GM21619 (cell line): ENCODE data around the gene PKNOX1.
"Not testable (repeated sequence)": the region's sequence is repeated elsewhere in the genome, so short reads cannot be mapped to it uniquely, and the experiment has no call there.

Experiments
- ATAC-seq: cut with Tn5 transposase; IDR thresholded peaks from one replicate; pipeline ENCODE4 v1.9.1; 2021; ENCODE audit not compliant: unreplicated experiment

The PKNOX1 gene

DNA sequence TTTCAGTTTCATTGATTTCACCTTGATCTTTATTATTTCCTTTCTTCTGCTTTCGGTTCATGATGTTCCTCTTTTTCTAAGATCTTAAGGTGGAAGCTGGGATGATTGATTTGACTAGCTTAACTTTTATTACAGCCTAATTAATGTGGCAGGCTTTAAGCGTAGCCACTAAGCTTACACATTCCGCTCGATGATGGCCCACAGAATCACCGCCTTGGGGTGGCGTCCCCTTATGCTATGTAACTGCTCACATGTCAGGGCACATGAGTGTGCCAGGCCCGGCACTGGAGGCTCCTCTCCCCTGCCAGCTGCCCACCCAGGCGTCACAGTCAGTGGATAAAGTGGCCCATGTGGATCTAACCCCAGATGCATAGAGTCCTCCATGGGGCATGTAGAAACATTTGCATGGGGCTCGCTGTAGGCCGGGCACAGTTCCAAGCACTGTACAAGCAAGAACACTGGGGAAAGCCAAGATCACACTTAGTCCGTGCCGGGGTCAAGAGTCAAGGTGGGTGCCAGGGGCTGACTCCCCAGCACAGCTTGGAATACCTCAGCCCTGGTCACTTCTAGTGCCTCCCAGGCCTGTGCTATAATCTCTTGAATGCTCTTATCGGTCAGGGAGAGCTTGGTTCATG, 41.7 kb downstream of the PKNOX1 start:
- no peak for ATAC-seq

DNA sequence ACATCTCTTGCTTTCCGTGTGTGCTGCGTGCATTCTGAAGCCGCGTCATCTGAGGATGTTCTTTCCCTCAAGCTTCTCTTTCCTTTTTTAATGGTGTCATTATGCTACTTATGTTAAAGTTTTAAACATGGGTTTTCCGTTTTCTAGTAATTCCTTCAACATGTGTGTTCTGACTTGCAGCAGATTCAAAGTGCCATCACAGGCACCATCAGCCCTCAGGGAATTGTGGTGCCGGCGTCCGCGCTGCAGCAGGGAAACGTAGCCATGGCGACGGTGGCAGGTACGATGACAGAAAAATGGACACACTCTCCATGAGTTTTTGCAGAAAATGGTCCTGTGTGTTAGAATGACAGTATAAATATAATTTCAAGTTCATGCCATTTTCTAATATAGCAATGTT, 42.4 kb downstream of the PKNOX1 start:
- no peak for ATAC-seq

DNA sequence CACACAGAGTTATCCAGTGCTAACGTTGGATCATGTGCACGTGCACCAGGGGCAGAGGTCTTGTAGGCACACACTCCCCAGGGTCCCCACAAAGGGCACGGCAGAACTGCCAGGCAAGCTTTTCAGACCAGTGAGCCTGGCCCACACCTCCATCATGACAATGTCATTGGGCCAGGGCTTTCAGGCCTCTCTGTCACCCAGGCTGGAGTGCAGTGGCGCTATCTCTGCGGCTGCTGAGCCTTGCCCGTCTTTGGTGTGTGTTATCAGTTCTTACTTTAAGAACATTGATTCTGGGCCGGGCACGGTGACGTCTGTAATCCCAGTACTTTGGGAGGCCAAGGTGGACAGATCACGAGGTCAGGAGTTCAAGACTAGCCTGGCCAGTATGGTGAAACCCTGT, 44.2 kb downstream of the PKNOX1 start:
- no peak for ATAC-seq

DNA sequence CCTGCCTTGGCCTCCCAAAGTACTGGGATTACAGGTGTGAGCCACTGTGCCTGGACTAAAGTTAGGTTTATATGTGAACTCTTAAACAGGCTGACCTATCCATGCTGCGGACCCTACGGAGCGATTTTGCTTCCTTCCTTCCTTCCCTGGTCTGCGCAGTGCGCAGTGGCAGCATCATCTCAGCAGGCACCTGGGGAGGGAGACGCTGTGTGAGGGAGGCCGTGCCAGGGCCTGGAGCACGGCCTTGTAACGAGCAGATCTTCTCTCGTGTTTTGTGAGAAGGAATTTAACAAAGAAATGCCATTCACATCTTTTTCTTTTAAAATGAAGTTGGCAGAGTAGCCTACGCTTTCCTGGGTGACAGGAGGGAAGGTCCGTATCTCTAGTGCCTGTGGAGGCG, 45.8 kb downstream of the PKNOX1 start:
- ATAC-seq, result no peak

GRCh38 chr21:43020771-43021170, 46.4 kb downstream of the PKNOX1 start:
- ATAC-seq, result no peak

DNA sequence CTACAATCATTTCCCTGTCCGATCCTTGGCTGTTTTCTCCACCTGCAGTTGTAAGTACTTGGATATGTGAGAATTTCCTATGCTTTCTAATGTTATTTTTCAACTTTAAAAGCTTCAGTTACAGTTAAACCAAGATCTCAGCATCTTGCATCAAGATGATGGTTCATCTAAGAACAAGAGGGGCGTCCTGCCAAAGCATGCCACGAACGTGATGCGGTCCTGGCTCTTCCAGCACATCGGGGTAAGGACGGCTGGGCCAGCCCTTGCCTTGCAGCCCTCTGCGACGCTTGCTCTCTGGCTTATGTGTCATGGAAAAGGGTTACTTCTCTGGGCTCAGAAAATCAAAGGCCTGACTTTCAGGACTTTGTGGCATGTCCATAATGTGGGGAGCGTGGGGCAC, 46.8 kb downstream of the PKNOX1 start:
- ATAC-seq, result no peak

- no peak for ATAC-seq
Observed at GRCh38 chr21:43021756-43022600, 47.6 kb downstream of the PKNOX1 start.

GRCh38 chr21:43023175-43023574, 48.8 kb downstream of the PKNOX1 start:
- ATAC-seq, result no peak

DNA sequence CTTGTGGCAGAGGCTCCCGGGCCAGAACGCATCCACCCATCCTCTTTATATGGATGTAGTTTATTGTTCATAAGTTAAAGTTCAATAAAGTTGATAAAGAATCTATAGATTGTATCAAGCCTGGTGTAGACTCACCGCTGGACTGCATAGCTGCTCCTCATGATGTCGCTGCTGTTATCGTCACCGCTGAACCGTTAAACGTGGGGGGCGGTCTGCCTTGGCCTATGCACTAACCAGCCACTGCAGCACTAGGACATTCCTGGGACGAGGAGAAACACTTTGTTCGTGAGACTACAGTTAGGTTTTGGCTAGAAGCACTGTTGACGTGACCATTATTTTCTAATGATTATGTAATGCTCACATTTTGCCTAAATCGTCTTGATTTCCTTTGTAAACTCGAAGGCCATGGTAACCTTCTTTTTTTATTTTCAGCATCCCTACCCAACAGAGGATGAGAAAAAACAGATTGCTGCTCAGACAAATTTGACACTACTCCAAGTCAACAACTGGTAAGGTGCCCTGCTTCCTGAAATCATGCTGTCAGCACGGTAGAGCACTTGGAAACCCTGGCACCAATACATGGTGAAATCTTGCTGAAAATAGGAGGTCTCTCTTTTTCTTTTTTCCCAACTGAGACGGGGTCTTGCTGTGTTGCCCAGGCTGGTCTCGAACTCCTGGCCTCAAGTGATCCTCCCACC, 50.2 kb downstream of the PKNOX1 start:
- ATAC-seq, result no peak

DNA sequence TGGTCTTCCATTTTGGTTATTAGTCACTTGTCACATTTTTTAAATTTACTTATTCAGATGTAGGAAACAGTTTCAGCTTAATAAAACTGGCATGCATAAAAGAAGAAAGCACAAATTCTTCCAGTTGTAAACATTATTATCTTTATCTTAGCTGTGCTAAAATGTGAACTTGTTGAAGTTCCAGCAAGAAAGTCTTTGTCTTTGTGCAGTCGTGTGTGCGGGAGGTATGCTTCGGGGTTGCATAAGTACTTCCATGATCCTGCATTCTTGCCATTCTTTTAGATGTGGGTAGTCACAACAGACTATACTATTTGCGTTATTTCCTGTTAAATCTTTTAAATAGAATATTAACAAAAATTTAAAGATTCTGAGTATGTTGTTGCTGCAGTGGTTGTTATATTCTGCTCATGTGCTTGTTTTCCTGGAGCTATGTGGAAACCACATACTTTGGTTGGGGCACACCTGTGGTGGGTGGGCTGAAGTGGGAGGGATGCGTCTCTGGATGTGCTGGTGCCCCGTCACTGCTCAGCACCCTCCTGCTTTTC, 51.3 kb downstream of the PKNOX1 start:
- no peak for ATAC-seq

- no peak for ATAC-seq
Observed at GRCh38 chr21:43027846-43028731, 53.7 kb downstream of the PKNOX1 start.

DNA sequence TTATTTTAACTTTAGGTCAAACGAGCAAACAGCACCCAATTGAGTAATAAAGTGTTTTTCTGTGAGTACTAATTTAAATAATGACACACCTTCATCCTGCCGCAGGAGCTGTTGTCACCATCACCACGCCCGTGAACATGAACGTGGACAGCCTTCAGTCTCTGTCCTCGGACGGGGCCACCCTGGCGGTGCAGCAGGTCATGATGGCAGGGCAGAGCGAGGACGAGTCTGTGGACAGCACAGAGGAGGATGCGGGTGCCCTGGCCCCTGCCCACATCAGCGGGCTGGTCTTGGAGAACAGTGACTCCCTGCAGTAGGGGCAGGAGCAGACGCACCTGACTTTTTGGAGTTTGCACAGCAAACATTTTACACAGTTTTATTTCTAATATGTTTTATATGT, 55.4 kb downstream of the PKNOX1 start:
- no peak for ATAC-seq

DNA sequence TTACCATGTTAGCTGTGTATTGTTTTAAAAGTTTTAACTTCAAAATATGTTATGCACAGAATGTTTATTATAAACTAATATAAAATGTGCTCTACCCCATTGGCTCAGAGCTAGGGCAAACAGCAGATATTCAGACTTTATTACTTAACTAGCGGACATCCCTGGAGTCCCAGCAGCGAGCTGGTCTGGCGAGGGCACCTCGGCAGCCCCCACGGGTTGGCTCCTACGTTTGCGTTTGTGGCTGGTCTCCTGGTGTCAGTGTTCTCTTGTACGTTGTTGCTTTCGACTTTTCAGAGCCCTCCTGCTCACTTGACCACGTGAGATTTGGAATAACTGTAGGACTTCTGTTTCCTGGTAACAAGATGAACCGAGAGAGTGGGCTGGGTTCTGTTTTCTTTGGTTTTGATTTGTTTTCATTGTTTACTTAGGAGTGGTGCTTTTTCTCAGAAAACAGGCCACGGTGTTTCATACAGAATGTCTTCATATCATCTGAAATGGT, 56.8 kb downstream of the PKNOX1 start:
- no peak for ATAC-seq

- ATAC-seq, result no peak
Observed at GRCh38 chr21:43034101-43034500, 59.7 kb downstream of the PKNOX1 start.

- ATAC-seq, result no peak
Observed at GRCh38 chr21:43034826-43035225, 60.5 kb downstream of the PKNOX1 start.

- ATAC-seq, result not testable (repeated sequence)
Observed at GRCh38 chr21:43036889-43037288, 62.5 kb downstream of the PKNOX1 start.

DNA sequence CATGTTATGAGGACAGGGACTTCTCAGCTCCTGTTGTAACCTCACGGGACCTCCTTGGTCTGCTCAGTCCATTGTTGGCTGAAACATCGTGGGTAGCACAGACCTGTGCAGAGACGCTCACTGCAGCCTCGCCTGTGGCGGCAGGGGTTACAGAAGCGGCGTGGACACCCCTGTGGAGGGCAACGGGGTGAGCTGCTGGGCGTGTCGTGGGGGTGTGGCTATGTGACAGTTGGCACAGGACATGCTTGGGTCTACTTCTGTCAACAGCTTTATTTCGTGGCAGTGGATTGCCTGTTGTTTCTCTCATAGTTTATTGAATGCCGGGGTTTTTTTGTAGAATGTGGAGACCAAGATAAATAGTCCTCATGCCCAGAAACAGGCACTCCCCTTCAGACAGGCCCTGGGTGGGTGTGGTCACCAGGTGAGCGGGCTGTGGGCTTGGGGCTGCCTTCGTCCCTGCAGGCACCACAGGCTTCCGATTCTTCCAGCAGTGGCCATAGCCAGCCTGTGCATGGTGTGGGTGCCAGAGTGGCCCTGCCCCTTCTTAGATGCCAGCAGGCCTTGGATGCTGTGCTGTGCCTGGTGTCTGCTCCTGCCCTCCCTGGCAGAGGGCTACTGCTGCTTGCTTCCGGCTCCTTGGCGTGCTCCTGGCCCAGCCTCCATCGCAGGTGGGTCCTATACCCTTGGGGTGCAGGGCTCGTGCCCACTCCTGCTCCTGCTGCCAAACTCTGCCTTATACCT, 63.7 kb downstream of the PKNOX1 start:
- not testable (repeated sequence) for ATAC-seq

- not testable (repeated sequence) for ATAC-seq
Observed at GRCh38 chr21:43038659-43039044, 64.3 kb downstream of the PKNOX1 start.

DNA sequence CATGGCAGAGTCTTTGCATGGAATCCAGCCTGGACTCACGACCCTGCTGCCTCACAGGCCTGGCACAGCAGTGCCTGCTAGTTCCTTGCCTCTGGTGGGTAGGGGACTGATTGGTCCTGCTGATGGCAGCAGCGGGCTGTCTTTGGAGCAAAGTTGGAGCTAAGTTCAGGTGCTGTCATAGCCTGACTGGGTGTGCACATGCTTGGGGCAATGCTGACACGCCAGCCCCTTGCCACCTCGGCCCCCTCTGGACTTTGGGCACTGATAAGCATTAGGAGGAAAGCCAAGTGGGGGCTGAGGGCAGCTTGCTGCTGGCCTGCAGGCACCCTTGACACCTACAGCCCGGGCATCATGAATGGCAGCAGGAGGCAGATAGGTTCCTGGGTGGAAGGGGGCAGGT, 67.8 kb downstream of the PKNOX1 start:
- ATAC-seq, result not testable (repeated sequence)

DNA sequence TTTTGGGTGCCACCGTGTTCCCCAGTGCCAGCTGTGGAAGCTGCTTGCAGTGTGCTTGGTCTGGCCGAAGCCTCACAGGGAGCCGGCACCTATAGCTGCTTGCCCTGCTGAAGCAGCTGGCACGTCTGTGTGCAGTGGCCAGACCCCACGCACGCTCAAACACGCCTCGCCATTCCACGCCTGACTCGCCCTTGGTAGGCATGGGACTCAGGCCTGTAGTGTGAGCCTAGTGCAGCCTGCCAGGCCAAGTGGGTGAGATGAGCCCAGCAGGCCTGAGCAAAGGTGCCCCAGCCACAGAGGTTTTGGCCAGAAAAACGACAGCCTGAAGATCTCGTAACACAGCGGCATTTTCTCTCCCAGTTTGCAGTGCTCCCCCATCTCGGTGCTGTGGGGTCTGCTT, 68.9 kb downstream of the PKNOX1 start:
- ATAC-seq, result not testable (repeated sequence)
